Keratinocyte (primary cell): ENCODE results near the gene CD72. TPM values are rescaled to one million over a fixed set of nuclear protein-coding genes. Genes with fewer than 3 reads are reported as not detected.

Experiments
- DNase-seq: peaks from one replicate; pipeline ENCODE4 v3.0.0-alpha.2; 2011; ENCODE audit warnings: low read depth, missing footprints, low spot score
- FAIRE-seq: peaks from 2 replicates; lab custom pipeline; 2011; peaks lifted over from hg19 to GRCh38; lab: Jason Lieb, UNC
- H2AFZ ChIP-seq: 2 replicates; pipeline ENCODE4 v1.6.0; 2012; ENCODE audit warnings: low read length, control low read depth, inconsistent platforms; ENCODE audit not compliant: control insufficient read depth
- H3K27ac ChIP-seq: 2 replicates; pipeline ENCODE4 v1.5.1; 2011; ENCODE audit warnings: low read length; ENCODE audit not compliant: control insufficient read depth, insufficient read depth
- H3K27me3 ChIP-seq: 3 replicates; pipeline ENCODE4 v1.6.0; 2011; ENCODE audit warnings: low read length; ENCODE audit not compliant: control insufficient read depth, insufficient read depth; ENCODE audit errors: extremely low read depth
- H3K36me3 ChIP-seq, 2 experiments: 2 replicates in 1 of 2; 3 replicates in 1 of 2; pipeline ENCODE4 v1.5.1; 2011; ENCODE audit warnings: low read length in 2 of 2, mild to moderate bottlenecking in 1 of 2; ENCODE audit not compliant: control insufficient read depth in 2 of 2, insufficient read depth in 2 of 2; ENCODE audit errors: extremely low read depth in 1 of 2
- H3K4me1 ChIP-seq: 3 replicates; pipeline ENCODE4 v1.5.1; 2011; ENCODE audit warnings: low read length; ENCODE audit not compliant: control insufficient read depth, insufficient read depth; ENCODE audit errors: extremely low read depth
- H3K4me2 ChIP-seq: 3 replicates; pipeline ENCODE4 v1.6.0; 2011; ENCODE audit warnings: low read depth, low read length; ENCODE audit not compliant: control insufficient read depth, insufficient read depth; ENCODE audit errors: extremely low read depth
- H3K4me3 ChIP-seq, 3 experiments: fragments of 200-600 bp in 1 of 3; sonication (generic) in 1 of 3; 2 replicates in 2 of 3; 3 replicates in 1 of 3; pipeline ENCODE4 v1.5.1; 2011 to 2016; ENCODE audit warnings: low read length in 3 of 3, mild to moderate bottlenecking in 3 of 3, control low read depth in 2 of 3, inconsistent platforms in 1 of 3, low read depth in 1 of 3, mixed read lengths in 1 of 3, mixed run types in 1 of 3, moderate library complexity in 1 of 3; ENCODE audit not compliant: control insufficient read depth in 2 of 3, insufficient read depth in 2 of 3; ENCODE audit errors: extremely low read depth in 1 of 3
- H3K79me2 ChIP-seq: 2 replicates; pipeline ENCODE4 v1.6.0; 2012; ENCODE audit warnings: low read length; ENCODE audit not compliant: control insufficient read depth, insufficient read depth
- H3K9ac ChIP-seq: 3 replicates; pipeline ENCODE4 v1.6.0; 2011; ENCODE audit warnings: low read length; ENCODE audit not compliant: control insufficient read depth, insufficient read depth; ENCODE audit errors: extremely low read depth
- H3K9me1 ChIP-seq: 3 replicates; pipeline ENCODE4 v1.6.0; 2011; ENCODE audit warnings: low read length; ENCODE audit not compliant: control insufficient read depth, insufficient read depth; ENCODE audit errors: extremely low read depth
- H3K9me3 ChIP-seq: 2 replicates; pipeline ENCODE4 v1.5.1; 2012; ENCODE audit warnings: low read depth, low read length; ENCODE audit not compliant: control insufficient read depth
- H4K20me1 ChIP-seq: 3 replicates; pipeline ENCODE4 v1.6.0; 2011; ENCODE audit warnings: low read length; ENCODE audit not compliant: control insufficient read depth, insufficient read depth; ENCODE audit errors: extremely low read depth
- EZH2 ChIP-seq: IDR thresholded peaks from one replicate; pipeline ENCODE4 v1.6.1; 2012; ENCODE audit warnings: inconsistent platforms, mild to moderate bottlenecking, low read length, moderate library complexity
- dilution Hi-C: fragments of 300-500 bp; cut with MboI; formaldehyde crosslinking; loops from one replicate; pipeline ENCODE4 v1.7.0; 2020; ENCODE audit warnings: low sequenced_read_pairs; ENCODE audit not compliant: extremely low pct_ligation_motif_present
- polyA plus RNA-seq, 5 experiments: library from polyadenylated mRNA; depleted of rRNA in 3 of 5; stranded (reverse) in 3 of 5; stranded (forward) in 1 of 5; unstranded in 1 of 5; fragments of >200 nt; gene quantifications; 1 replicate in 1 of 5; 2 replicates in 3 of 5; 3 replicates in 1 of 5; pipeline versions ENCODE4 v1.2.1 to v1.2.3, GENCODE V29; 2011 to 2012; ENCODE audit warnings: missing spikeins in 2 of 5, low read depth in 1 of 5, low replicate concordance in 1 of 5
- TF ChIP-seq, protein P1 (sequence below), 3 experiments: IDR thresholded peaks in 1 of 3; conservative IDR thresholded peaks in 1 of 3; optimal IDR thresholded peaks in 1 of 3; 2 replicates in 2 of 3; 3 replicates in 1 of 3; pipeline versions ENCODE3 to v1.5.1; 2011; ENCODE audit warnings: low read length in 3 of 3, mild to moderate bottlenecking in 3 of 3, moderate library complexity in 2 of 3, control low read depth in 1 of 3, inconsistent platforms in 1 of 3; ENCODE audit not compliant: insufficient read depth in 2 of 3; ENCODE audit errors: extremely low read depth in 1 of 3

The CD72 gene
- polyA plus RNA-seq, 1 donor (not counting 4 experiments of a cell fraction or from before 2014, with no cell fraction given): 0.66 TPM

DNA sequence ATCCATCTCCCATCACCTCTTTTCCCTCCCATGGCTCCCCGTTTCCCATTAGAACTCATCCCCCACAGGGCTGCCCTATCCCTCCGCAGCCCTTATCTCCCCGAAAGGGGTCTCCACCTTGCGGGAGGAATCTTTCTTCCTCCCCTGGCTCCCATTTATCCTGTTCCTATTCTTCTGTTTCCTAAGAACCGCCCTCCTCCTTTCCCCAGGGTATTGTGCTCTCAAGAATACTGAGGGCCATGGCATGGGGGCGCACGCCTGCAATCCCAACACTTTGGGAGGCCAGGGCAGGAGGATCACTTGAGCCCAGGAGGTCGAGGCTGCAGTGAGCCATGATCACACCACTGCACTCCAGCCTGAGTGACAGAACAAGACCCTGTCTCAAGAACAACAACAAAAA lies 665 bp downstream of the CD72 start:
- Histone ChIP-seq H3K4me2 (peak overlapping the region; percentile 68), H3K4me3 (peak overlapping the region in 1 of 3 experiments; percentile 58), H3K9ac (no peak overlapping the region)

DNA sequence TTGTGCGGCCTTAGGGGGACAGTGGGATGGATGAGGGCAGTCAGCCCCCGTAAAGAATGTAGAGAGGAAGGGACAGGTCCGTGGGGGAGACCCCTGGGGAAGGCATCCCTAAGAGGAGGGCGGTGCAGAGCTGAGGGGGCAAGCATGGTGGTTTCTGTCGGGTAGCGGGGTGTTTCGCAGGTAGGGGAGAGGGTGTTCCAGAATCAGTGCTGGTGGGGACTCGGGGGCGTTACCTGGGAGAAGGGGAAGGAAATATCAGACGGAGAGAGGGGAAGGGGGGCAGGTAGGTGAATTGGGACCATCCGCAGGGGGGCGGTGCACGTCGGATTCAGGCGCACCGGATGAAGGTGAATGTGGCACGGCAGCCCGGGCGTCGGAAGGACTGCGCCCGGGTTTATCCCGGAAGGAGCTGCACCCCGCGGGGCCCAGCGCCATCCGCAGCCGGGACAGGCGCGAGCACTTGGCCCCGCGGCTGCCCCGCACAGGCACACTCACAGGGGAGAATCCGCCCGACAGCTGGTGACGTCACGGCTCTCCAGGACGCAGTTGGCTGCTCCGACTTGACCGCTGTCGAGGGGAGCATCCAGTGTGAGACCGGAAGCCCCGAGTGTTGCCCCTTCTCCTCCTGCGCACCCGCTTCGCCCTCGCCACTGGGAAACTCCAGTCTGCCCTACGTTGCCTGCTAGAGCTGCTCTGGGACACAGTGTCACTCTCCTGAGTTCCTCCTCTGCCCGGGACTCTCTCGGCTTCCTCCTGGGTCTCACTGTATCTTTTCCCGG lies 1.3 kb downstream of the CD72 start:
- Histone ChIP-seq H3K4me1 (no peaks in the 10 kb centered on the region), H3K36me3 (no peaks in the 10 kb centered on the region), H3K79me2 (no peaks in the 10 kb centered on the region), H4K20me1 (no peaks in the 10 kb centered on the region), H3K4me2 (peak overlapping the region; percentile 68), H3K27ac (no peak overlapping the region), H3K9me1 (no peaks in the 10 kb centered on the region), H3K27me3 (peaks cover 25% of the 10 kb centered on the region), H2AFZ (peak overlapping the region; percentile 94), H3K9ac (peak overlapping the region; percentile 49), H3K9me3 (no peaks in the 10 kb centered on the region), H3K4me3 (peak overlapping the region; percentile 8 to 58 (median 24))
- DNase-seq (peak; percentile 17), FAIRE-seq (no peak)
- TF ChIP-seq EZH2: no peak
- TF ChIP-seq, protein P1, sequence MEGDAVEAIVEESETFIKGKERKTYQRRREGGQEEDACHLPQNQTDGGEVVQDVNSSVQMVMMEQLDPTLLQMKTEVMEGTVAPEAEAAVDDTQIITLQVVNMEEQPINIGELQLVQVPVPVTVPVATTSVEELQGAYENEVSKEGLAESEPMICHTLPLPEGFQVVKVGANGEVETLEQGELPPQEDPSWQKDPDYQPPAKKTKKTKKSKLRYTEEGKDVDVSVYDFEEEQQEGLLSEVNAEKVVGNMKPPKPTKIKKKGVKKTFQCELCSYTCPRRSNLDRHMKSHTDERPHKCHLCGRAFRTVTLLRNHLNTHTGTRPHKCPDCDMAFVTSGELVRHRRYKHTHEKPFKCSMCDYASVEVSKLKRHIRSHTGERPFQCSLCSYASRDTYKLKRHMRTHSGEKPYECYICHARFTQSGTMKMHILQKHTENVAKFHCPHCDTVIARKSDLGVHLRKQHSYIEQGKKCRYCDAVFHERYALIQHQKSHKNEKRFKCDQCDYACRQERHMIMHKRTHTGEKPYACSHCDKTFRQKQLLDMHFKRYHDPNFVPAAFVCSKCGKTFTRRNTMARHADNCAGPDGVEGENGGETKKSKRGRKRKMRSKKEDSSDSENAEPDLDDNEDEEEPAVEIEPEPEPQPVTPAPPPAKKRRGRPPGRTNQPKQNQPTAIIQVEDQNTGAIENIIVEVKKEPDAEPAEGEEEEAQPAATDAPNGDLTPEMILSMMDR (optimal IDR thresholded peaks at IDR 0.05 in 1 of 3, IDR thresholded peaks at IDR 0.05 in 1 of 3, conservative IDR thresholded peaks at IDR 0.05 in 1 of 3; ENCODE audit: extremely low read depth in 1 of 3, insufficient read depth in 2 of 3, low read length in 3 of 3): peak in 1 of 3 experiments; percentile 52
- dilution Hi-C loops: no loop called here

More for the DNA sequence above, 665 bp downstream of the CD72 start:
- Histone ChIP-seq H3K27me3 (peaks cover 25% of the 10 kb centered on the region), H3K4me1 (no peaks in the 10 kb centered on the region), H3K36me3 (no peaks in the 10 kb centered on the region), H3K9me3 (no peaks in the 10 kb centered on the region), H3K9me1 (no peaks in the 10 kb centered on the region), H3K27ac (no peak overlapping the region), H2AFZ (no peak overlapping the region), H4K20me1 (no peaks in the 10 kb centered on the region), H3K79me2 (no peaks in the 10 kb centered on the region)
- FAIRE-seq (no peak), DNase-seq (no peak)
- dilution Hi-C loops: no loop called here
- no peak for TF ChIP-seq EZH2
- TF ChIP-seq, protein P1 (optimal IDR thresholded peaks at IDR 0.05 in 1 of 3, IDR thresholded peaks at IDR 0.05 in 1 of 3, conservative IDR thresholded peaks at IDR 0.05 in 1 of 3; ENCODE audit: extremely low read depth in 1 of 3, insufficient read depth in 2 of 3, low read length in 3 of 3): no peak
